HG02885 (cell line): ENCODE data around the gene HIVEP3.
A peak's percentile ranks its signal among the peaks of the same experiment; 100 is the strongest.

Experiments used
- ATAC-seq: cut with Tn5 transposase; IDR thresholded peaks from one replicate; pipeline ENCODE4 v1.9.1; 2021; ENCODE audit warnings: mild to moderate bottlenecking; ENCODE audit not compliant: unreplicated experiment, poor library complexity

HIVEP3 gene

DNA sequence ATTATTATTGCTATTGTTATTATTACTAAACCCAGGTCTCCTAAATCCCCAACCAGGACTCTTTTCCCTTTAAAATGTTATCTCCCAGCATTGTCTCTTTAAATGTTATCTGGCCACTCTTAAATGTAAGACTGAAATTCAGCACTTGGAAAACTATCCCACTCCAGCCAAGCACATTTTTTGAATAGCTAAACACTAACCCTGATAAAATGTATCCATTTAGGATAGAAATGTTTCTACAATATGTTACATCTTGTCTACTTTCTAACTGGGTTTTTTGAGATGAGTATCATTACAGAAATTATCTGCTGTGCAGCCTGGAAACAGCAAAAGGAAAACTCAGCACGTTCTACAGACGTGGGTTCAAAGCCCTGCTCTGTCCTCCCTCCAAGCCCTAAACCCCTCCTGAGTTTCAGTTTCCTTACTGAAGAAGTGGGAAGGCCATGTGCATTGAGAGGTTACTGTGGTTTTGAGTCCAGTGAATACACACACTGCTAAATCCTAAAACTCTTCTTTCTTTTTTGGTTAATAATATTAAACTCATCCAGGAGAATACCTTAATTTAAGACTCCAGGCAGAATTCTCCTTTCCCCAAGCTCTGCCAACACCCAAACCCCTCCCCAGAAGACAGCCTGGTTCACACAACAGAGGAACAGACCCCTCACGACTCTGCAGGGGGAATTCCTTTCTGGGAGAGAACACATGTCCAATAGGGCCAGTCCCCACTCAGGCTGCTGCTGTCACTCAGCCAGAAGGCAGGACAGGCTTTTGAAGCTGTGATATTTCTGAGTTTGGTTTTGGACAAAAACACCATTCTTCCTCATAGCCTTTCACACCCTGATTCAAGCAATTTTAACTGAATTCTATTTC lies 41.9 kb downstream of the HIVEP3 start:
- ATAC-seq, result no peak

DNA sequence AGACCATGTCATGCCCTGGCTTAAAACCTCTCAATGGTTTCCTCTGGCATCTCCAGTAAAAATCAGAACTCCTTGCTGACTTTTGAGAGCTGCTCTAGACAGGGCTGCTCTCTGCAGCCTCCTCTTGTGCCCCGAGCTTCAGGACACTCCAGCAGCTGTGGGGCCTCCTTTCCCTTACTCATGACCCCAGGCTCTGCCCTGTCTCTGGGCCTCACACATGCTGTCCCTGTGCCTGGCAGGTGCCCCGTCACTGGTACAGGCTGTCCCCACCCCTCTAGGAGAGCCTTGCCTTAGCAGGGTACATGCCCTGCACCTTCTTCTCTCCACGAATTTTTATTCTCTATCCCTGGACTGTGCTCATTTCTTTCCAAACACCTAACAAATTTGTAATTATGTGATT lies 43.2 kb downstream of the HIVEP3 start:
- ATAC-seq, result no peak

DNA sequence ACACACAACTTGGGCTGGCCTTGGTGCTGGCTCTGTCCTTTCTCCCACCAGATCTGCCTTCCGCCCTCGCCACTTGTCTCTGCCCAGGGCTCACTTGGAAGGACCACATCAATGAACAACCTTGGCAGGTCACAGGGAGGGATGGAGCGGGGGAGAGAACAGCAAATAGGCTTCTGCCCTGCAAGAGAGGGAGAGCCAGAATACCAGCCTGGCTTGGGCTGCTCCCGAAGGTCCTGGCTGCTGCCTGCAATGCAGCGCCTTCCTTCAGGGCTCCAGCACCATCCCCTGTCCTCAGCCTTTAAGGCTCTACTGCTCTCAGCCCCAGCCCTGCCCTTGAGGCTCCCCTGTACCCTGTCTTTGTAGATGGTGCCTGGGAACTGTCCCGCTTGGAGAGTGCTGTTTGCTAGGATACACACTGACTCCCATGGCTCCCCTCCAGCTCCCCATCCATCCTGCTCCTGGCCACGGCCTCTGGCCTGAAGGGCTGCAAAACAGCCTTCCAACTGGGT lies 43.8 kb downstream of the HIVEP3 start:
- no peak for ATAC-seq

DNA sequence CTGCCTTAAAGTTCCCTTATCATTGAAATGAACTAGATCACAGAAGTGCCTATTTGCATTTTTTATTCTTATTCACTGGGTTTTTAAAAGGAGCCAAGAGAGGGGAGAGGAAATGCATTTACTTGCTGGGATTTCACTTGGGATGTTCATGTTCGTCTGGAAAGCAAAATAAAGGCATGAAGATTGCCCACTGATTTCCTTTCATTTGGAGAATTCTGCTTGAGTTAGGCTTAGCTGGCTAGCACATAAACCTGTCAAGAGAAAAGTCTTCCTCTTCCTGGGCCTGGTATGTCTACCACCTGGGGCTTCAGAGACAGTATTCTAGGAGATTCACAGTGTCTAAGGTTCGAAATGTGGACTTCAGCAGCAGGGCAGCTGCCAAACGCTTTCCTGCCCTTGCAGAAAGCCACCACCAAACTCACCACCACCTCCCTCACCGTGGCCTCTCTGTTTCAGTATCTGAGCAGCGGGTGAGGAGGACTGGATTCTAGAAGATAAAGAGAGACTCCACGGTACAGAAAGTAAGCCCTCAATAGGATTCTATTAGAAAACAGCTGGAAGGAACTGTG lies 44.5 kb downstream of the HIVEP3 start:
- ATAC-seq, result no peak

DNA sequence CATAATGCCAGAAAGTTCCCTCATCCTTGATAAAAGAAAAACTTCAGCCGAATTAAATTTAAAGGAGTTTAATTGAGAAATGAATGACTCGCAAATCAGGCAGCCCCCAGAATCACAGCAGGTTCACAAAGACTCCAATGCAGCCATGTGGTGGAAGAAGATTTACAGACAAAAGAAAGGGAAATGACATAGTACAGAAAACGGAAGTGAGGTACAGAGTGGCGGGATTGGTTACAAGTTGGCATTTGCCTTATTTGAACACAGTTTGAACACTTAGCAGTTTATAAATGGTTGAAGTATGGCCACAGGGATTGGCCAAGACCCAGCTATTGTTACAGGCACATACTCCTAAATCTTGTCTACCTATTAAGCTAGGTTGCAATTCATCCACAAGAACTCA lies 46.6 kb downstream of the HIVEP3 start:
- no peak for ATAC-seq

DNA sequence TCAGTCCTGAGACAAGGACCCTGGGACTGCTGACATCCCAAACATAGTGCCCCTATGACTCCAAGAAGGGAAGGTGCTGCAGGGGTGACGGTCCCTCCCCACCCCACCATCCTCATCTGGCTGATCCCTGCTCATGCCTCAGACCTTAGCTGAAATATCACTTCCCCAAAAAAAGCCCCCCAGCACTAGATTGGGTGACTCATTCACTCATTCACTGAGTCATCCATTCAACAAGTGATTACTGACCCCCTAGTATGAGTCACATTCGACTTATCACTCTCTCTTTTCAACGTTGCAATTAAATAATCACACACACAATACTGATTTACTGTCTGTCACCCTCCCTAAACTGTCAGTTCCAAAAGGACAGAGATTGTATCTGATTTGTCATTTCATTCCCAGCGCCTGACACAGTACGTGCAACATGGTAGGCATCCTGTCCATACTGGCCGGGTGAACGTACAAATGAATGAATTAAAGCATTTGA lies 48.6 kb downstream of the HIVEP3 start:
- no peak for ATAC-seq

DNA sequence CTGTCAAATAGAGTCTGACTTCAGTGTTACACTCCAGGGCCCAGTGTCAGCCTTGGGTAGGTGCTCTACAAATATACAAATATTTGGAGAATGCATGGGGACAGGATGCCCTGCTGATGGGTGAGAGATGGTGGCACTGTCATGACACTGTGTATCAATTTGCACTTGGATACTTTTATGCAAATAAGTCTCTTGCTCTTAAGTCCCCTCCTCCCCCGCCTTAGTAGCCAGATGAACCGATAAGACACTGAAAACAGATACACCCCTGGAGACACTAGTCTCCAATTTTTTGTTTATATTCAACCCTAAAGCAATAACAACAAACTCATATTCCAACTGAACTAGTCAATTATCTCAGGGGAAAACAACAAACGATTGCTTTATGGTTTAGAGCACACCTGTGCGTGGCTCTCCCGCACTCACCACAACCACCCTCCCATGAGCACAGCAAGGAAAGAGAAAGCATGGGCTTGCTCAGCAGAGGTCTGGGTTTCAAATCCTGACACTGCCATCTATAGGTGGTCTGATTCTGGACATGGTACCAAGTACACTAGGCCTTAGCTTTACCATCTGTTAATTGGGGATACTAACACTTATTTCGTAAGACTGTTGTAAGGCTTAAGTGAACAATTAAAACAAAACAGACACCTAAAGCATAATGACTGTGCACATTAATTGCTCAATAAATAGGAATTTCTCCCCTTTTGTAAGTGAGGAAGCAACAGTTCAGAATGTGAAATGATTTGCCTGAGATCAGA lies 50.3 kb downstream of the HIVEP3 start:
- peak; percentile 61 for ATAC-seq

DNA sequence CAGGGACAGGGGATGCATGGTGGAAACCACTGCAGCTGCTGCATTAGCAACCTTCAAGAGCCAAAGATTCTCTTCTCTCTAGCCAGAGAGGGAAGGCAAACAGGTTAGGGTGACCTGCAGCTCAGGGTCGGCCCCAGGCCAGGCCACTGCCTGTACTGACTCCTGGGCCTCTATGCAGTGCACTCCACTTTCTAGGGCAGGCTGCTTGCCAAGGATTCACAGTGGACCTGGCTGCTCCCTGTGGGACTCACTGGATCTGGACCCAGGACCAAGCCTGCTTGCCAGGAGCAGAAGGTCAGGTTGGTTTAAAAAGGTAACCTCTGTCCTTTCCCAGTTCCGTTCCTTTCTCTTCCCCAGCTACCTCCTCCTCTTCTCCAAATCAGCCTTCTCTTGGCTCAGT lies 52.4 kb downstream of the HIVEP3 start:
- no peak for ATAC-seq

DNA sequence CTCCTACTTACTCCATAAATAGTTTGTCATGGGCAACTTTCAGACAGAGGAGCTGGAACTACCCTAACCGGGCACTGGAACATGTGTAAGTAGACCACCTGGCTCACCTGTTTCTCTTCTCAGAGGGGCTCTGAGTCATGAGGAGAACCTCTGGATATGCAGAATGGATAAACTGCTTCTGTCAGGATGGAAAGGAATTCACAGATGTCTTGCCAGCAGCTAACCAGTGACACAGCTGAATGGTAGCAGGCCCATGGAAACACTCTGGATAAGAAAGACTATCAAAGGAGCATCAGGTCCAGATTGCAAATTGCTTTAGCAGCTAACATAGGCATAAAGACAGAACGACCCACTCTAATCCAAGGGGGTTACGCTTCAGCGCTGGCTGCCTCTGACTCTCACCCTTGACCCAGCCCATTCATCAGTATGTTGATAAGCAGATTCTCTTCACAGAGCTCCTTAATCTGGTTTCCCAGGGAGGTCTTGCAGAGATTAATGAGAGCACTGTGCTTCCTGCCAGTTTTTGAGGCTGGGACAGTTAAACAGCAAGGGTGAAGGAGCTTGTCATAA lies 54.2 kb downstream of the HIVEP3 start:
- no peak for ATAC-seq

DNA sequence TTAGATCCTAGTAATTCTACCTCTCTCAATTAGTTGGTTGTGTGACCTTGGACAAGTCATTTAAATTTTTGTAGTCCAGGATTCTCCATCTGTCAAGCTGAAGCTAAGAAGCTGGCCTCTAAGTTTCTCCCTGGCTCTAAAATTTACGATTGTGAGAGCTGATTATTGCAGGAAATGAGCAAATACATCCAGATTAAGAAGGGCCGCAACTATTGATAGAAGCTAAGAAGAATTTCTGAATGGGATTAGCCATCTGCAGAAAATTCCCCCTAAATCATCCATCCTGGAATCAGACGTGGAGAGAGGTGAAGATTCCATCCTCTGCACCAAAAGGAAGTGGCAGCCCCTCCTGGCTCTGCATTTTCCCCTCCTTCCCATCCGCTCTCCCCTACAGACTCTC lies 55.0 kb downstream of the HIVEP3 start:
- ATAC-seq, result no peak

DNA sequence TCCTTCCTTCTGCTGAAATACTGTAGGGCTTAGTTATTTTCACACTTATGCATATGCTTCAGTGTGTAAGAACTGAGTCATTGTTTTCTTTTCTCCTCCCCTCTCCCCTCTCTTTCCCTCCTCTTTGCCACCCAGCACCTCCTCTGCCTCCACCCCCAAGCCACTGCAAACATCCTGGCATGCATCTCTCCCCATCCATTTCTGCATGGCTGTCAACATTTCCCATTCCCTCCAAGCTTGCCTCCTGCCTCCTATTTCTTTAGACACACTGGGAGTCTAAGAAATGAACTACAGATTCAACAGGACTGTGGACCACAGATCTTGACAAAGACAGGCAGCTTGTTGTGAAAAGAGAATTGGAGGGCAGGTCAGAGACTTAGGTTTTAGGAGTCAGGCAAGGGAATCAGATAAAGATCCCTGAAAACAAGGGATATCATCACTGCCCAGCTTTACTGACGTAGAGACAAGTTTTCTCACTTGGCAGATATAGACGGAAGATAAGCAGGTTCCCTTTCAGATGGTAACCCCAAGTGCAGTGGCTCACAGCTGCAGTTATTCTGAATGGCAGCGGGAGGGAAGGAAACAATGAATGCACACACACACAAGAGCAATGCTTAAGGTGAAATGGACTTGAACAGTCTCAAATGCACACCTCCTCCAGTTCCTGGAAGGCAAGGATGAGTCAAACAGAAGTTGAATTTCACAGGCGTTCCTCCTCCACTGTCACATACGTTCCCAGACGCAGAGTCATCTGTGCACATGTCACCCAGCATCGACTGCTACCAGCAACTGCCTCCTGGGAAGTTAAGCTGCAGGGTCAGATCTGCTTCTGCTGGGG lies 56.1 kb downstream of the HIVEP3 start:
- ATAC-seq, result no peak

DNA sequence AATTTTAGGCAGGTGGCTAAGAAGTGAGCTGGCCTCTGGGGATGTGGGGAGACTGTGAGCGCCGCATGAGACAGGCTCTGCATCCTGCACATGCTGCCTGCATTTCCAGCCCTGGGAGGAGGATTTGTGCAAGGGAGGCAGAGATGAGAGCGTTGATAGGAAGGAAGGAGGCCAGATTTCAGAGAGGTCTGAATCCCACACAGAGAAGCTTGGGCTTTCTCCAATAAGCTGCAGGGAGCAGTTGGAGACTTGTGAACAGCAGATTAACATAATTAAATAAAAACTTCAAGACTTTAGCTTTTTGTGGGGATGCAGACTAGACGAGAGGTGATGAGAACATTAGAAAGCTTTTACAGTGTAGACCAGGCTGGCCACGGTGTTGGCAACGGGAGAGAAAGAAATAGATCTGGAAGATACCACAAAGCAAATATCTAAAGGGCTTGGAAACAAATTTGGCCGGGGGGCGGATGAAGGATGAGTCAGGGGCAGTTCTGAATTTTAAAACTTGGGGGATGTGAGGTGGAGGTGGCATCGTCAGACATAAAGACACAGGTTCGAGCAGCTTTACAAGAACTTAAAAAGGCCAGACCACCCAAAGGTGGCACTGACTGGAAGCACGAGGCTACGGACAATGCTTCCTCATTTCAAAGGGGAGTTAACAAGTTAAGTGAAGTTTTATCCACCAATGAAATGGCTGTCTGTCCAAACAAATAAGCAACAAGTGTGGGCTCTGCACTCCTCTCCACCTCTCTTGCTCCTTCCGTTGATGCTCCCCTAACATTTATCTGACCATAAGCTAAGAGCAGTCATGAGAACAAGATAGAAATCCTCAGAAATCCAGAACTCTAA lies 57.0 kb downstream of the HIVEP3 start:
- ATAC-seq, result no peak

DNA sequence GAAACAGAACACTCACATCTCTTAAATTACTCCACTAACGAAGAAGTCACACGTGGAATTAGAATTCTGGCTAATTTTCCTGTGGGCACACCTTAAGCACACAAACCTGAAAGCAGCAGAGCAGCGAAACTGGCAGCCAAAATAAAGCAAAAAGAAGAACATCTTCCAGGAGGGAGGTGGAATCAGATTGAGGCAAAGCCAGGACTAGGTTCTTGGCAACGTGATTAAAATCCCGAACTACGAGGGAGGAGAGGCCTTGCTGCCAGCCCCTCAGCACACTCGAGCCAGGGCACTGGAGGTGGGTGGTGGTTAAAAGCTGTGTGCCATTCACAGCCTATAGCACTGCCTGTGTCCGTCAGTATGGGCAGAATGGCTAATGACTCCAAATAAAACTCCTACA lies 58.0 kb downstream of the HIVEP3 start:
- ATAC-seq, result no peak

DNA sequence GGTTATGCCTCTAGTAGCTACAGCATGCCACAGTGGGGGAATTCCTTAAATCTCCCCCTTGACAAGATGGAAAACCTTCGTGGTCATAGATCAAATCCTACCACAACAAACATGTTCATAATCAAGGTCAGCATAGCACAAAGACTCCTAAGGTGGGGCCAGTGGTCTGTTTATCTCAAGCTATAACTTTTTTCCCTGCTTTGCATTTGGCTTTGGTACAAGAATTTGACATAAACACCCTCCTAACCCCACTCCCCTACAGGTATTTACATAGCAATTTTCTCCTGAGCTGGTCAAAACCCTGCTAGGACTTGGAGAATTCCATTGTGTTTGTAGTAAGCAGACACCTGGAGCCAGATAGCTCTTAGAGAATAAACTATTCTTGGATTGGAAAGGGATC lies 58.5 kb downstream of the HIVEP3 start:
- ATAC-seq, result no peak

DNA sequence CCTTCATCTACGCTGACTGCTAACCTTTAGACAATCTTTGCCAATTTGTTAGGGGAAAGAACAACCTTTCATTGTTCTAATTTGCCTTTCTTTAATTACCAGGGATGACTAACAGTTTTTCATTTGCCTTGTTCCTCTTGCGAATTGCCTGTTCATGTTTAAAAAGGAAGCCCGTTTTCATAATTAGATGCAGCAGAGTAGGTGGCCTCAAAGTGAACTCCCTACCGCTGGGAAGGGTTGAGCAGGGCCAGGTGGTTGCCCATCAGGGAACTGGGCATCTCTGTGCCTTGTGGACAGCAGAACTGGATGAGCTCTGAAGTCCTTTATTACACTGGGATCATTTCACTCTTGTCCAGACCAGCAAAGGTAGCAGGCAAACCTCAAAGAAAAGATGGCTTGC lies 59.0 kb downstream of the HIVEP3 start:
- no peak for ATAC-seq

DNA sequence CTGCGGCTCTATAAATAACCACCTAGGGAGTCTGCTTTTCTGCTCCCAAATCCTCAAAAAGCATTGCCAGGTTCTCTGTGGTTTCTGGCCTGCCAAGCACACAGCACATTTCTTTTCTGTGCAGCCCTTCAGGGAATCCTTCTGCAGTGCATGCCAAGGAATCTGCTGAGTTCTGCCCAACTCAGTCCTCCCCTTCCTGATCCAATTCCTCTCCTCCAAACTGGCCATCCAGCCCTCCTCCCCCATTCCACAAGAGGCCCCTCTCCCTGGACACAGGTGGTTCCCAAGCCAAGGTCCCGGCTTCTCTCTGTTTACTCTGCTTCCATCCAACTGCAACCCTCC lies 61.8 kb downstream of the HIVEP3 start:
- no peak for ATAC-seq

DNA sequence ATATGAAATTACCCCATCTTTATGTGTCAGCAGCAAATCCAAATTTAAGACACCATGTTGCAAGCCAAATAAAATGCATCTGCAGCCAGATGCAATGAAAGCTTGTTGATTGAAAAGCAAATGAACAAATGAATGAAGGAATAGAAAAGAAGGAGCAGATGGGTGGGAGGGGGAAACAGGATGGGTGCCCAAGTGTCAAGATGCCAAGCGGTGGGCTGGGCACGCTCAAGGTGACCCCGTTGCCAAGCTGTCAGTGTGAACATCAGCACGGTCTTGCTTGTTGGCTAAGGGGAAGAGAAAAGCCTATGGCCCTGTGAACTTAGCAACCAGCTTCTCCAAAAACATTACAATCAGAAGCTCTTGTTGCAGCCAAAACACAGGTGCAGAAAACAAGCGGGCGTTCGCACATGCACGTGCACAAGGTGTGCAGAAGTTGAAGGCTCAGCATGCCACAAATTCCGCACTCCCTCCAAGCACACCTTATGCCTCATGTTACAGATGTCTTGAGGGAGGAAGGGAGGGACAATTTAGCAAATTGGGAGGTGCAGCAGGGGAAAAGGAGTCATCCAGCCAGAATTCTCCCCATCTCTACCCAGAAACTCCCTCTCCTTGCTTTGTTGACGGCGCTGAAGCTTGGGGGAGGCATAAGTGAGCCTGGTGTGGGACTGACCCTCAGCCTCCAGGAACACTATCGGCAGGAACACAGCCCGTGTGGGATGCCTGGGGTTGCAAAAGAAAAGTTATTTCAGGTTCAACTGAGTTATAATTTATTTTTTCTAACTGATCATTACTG lies 62.4 kb downstream of the HIVEP3 start:
- no peak for ATAC-seq

DNA sequence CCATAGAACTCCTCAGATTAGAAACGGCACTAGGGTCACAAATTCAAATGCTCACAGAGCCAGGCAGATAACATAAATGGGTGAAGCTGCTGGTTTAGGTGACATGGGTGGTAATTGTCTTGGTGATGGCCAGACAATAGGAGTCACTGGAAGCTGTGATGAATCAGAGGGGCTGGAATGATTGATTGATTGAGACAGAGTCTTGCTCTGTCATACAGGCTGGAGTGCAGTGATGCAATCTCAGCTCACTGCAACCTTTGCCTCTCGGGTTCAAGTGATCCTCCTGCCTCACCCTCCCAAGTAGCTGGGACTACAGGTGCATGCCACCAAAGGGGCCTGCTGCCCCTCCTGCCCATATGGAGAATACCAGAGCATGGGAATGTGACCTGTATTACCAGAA lies 63.0 kb downstream of the HIVEP3 start:
- ATAC-seq, result no peak
